GM19239 (cell line): ENCODE measurements around the gene SH2D6.
"Not testable (repeated sequence)": the region's sequence is repeated elsewhere in the genome, so short reads cannot be mapped to it uniquely, and the experiment has no call there.

Experiments used
- DNase-seq: peaks from one replicate; pipeline ENCODE4 v3.0.0; 2011; ENCODE audit warnings: low spot score; ENCODE audit not compliant: insufficient read length
- FAIRE-seq: peaks from 2 replicates; lab custom pipeline; 2011; peaks lifted over from hg19 to GRCh38; lab: Jason Lieb, UNC

SH2D6 gene

DNA sequence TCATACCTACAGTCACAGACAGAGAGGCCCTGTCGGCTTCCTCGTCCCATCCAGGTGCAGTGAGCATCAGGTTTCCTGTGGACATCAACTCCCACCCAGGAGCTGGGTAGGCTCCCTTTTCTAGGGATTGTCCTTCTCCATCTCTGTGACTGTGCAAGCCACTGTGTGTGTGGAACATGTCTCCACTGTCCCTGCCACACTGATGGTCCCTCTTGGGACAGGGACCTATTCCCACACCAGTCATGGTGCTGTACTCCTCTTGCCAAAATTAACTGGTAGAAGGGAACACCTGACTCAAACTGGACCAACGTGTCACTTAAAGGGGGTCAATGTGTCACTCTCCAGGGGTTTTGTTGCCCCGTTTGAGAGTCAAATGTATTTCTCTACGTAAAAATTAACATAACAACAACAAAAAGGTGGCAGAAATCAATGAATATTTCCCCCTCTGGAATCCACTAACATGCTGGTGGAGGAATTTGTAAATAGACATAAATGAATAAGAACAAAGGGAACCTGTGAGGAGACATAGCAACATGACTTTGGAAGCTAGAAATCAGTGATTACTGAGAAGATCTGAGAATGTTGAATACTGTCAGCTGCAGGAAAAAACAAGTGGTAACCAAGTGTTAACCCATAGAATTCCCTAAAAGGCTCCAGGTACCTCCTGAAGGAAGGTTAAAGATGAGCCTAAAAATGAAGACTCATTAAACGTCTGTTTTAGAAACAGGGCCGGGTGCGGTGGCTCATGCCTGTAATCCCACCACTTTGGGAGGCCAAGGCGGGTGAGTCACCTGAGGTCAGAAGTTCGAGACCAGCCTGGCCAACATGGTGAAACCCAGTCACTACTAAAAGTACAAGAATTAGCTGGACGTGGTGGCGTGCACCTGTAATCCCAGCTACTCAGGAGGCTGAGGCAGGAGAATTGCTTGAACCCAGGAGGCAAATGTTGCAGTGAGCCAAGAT lies 40.4 kb downstream of the SH2D6 start:
- no peak for DNase-seq
- FAIRE-seq: no peak

DNA sequence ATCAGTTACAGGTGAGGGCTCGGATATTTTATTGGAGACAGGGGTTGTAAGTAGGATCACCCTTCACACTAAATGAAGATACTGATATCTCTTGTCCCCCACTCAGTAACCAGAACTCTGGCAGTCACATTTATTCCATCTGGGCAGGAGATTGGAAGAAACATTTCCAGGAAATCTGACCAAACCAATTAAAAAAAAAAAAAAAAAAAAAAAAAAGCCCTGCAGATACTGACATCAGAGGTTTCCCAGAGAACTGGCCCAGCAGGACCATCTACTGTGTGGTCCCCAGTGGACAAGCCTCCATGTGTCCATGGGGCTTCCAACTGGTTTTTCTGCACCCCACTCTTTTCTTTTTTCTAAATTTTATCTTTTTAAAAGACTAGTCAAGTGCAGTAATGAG lies 41.3 kb downstream of the SH2D6 start:
- DNase-seq (no peak), FAIRE-seq (no peak)

DNA sequence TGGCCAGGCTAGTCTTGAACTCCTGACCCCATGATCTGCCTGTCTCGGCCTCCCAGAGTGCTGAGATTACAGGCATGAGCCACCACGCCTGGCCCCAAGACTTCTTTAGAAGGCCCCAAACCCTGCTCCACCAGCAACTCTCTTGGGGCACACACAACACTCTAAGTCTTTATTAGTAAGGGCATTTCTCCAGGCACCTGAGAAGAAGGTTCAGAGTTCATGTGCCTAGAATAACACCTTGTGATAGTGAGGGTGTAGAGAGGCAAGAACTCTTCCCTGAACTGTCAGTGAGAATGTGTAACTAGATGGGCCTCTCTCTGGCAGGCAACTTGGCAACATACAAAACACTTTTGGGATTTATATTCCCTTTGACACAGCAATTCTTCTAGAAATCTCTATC lies 43.8 kb downstream of the SH2D6 start:
- no peak for DNase-seq
- no peak for FAIRE-seq

DNA sequence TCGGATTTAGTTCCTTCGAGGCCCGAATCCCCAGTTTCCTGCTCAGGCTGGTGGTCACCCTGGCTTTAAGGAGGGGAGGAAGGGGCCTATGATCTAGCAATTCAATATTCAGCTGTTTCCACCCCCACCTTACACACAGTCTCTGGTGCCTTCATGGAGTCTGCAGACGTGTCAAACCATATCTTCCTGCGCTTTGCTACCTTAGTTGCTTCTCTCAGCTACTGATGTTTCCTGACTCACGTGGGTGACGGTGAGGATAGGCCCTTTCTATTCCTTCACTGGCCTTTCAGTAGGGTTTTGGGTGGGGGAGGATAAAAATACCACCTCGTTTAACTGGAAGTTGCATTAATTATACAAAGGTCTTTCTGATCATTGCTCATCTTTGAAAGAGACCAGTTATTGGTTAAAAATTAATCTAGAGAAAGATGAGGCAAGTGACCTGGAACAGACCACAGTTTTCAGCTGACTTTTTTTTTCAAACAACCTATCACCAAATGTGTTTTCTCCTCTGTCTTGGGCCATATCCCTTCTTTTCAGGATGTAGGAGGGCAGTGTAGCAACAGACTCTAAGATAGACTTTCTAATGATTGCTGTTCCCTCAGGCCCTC lies 49.7 kb downstream of the SH2D6 start:
- DNase-seq: no peak

DNA sequence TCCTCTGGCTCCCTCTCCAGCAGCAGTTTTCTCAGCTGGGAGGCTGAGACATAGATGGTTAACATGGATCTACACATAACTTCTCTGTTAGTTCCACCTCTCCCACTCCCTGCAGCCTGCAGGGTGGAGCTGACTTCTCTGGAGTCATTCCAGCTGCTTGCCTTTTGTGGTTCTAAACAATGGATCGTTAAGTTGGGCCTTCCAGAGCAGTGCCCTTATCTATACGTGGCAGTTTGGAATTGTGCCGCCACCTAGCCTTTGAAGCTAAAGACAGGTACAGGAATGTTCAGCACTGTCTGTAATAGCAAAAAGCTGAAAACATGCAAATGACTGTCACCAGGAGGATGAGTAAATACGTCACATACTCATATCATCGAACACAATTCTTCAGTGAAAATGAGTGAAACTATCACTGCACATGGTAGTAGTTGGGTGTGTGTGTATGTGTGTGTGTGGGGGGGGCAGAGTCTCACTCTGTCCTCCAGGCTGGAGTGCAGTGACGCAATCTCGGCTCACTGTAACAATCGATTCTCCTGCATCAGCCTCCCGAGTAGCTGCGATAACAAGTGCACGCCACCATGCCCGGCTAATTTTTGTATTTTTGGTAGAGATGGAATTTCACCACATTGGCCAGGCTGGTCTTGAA lies 50.3 kb downstream of the SH2D6 start:
- DNase-seq: no peak
- FAIRE-seq: no peak

More for the DNA sequence above, 49.7 kb downstream of the SH2D6 start:
- FAIRE-seq: no peak

DNA sequence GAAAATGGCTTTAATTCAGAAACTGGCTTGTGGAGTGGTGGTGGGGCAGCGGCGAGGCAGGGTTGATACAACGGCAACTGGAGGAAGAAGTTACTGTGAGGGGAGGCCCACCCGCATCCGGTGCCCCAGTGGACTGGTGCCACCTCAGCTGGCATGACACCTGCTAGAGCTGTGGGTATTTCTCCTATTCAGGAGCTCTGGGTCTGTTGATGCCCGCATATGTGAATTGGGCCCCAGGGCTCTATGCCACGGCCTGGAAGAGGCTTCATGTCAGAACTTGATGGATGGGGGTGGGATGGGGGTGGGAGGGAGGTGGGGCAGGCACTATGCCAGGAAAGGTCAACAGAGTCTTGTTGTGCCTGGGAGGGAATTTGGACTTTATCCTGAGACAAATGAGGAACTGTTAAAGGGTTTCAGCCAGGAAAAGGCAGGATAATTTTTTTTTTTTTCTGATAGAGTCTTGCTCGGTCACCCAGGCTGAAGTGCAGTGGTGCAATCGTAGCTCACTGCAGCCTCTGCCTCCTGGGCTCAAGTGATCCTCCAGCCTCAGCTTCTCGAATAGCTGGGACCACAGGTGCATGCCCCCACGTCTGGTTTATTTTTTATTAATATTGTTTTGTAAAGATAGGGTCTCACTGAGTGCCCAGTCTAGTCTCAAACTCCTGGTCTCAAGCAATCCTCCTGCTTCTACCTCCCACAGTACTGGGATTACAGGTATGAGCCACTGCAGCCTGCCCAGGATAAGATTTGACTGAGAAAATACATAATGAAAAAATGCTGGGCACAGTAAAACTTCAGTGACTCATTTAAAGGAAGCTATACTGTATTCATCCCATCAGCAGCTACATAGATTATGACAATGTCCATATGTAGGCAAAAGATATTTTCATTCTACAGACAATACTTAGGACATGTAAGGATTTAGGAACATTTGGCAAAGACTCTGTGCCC lies 52.6 kb downstream of the SH2D6 start:
- no peak for DNase-seq
- no peak for FAIRE-seq

DNA sequence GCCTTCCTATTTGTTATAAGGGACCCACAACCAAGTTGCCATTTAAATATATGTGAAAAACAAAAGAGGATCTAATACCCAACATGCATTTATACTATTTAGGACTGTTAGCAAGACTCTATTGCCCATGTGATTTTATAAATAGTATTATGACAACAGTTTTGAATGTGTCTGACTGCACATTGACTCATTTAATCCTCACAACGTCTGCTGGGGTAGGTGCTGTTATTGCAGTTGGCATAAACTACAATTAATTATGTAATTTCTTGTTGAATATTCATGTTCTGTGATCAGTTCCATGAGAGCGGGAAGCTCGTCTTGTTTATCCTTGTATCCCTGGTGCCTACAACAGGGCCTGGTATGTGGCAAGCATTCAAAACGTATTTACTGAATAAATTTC lies 53.7 kb downstream of the SH2D6 start:
- FAIRE-seq (no peak), DNase-seq (no peak)

DNA sequence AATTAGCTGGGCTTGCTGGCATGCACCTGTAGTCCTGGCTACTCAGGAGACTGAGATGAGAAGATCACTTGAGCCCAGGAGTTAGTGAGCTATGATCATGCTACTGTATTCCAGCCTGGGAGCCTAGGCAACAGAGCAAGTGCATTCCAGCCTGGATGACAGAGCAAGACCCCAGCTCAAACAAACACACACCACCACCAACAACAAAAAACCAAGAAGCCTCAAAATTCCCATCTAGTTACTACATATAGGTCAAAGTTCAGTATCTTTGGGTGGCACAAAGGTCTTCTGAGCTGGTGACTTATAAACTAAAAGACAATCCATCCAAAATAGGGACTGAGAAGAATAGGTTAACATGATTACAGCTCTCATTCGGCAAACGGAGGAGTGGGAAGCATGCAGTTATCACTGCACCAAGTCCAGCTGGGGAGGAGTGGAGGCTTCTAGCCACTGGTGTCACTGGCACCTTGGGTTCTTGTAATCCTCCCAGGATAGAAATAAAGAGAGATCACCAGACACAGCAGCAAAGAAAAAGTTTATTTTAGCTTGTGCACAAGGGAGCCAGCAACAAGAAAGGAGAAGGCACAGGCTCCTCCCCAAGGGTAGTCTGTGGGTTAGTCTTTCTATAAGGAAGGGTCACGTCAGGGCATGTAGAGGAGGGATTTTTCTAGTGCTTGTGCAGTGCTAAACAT lies 57.4 kb downstream of the SH2D6 start:
- no peak for DNase-seq
- no peak for FAIRE-seq

DNA sequence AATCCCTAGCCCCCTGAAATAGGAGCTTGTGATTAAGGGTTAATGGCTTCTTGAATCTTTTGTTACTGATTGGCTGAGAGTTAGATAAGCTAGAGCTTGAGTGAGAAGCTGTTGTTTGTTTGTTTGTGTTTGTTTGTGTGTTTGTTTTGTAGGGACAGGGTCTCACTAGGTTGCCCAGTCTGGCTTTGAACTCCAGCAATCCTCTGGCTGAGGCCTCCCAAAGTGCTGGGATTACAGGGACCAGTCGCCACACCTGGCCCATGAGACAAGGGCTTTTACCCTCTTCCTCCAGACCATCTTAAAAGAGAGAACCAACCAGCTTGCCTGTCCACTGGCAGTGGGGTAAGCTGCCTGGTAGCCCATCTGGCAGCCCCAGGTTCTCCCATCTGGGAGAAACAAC lies 58.1 kb downstream of the SH2D6 start:
- DNase-seq: no peak
- FAIRE-seq: no peak

DNA sequence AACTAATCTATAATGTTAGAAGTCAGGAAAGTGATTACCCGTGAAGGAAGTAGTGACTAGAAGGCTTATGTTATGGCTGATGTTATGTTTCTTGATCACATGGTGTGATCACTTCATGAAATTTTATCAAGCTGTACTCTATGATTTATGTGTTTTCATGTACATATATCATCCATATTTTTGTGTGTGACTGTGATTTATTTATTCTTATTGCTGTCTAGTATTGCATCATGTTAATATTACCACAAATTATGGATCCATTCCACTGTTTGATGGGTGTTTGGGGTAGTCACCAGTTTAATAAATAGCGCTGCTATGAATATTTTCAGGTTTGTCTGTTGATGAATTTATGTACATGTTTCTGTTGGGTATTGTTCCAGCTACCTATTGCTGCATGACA lies 59.4 kb downstream of the SH2D6 start:
- FAIRE-seq: no peak
- no peak for DNase-seq

DNA sequence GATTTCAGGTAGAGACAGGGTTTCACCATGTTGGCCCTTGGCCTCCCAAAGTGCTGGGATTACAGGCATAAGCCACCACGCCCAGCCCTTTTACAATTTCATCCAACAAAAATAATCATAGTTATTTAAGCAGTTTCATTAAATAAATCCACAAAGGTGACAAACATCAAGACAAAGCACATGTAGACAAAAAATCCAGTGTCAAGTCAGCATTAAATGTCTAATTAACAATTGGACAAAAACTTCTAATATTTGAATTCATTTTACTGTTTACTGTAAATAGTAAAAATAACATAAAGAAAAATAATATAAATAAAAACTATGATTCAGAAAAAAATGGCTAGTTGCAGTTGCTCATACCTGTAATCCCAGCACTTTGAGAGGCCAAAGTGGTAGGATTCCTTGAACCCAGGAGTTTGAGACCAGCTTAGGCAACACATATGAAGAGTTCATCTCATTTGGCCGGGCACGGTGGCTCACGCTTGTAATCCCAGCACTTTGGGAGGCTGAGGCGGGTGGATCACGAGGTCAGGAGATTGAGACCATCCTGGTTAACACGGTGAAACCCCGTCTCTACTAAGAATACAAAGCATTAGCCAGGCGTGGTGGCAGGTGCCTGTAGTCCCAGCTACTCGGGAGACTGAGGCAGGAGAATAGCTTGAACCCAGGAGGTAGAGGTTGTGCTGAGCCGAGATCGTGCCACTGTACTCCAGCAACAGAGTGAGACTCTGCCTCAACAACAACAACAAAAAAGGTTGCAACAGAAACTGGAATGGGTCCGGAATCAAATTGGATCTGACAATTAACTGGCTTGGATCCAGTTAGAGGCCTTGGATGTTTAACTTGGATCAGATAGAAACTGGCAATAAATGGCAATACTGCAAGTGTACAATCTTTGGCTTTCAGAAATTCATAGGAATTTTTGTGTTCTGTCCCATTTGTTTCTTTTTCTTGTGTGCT lies 63.6 kb downstream of the SH2D6 start:
- FAIRE-seq (no peak), DNase-seq (no peak)

DNA sequence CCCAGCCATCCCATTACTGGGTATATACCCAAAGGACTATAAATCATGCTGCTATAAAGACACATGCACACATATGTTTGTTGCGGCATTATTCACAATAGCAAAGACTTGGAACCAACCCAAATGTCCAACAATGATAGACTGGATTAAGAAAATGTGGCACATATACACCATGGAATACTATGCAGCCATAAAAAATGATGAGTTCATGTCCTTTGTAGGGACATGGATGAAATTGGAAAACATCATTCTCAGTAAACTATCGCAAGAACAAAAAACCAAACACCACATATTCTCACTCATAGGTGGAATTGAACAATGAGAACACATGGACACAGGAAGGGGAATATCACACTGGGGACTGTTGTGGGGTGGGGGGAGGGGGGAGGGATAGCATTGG lies 66.1 kb downstream of the SH2D6 start:
- not testable (repeated sequence) for FAIRE-seq, DNase-seq

DNA sequence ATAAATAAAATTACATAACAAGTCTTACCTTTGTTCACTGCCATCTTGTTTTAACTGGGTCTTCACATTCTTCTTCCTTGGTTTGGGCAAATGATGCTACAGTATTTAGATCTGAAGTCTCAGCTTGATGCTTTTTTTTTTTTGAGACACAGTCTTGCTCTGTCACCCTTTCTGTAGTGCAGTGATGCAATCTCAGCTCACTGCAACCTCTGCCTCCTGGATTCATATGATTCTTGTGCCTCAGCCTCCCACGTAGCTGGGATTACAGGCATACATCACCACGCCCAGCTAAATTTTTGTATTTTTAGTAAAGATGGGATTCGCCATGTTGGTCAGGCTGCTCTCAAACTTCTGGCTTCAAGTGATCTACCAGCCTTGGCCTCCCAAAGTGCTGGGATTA lies 67.3 kb downstream of the SH2D6 start:
- DNase-seq: no peak
- FAIRE-seq: no peak
